Trophoblast cell (in vitro differentiated cells and primary cell): ENCODE data around the gene EFHB.
A peak's percentile ranks its signal among the peaks of the same experiment; 100 is the strongest.

ENCODE experiments used
- DNase-seq, 2 donors: peaks; one replicate each; pipeline ENCODE4 v3.0.0-alpha.2; 2016
- H2AFZ ChIP-seq: 2 replicates; pipeline ENCODE4 v1.6.1; 2013; ENCODE audit warnings: low read length, moderate library complexity, mild to moderate bottlenecking; ENCODE audit not compliant: insufficient read depth, poor library complexity
- H2AK5ac ChIP-seq: 2 replicates; pipeline ENCODE4 v1.6.1; 2013; ENCODE audit warnings: mild to moderate bottlenecking, low read length
- H2BK120ac ChIP-seq: 2 replicates; pipeline ENCODE4 v1.6.1; 2013; ENCODE audit warnings: low read length, mild to moderate bottlenecking, moderate library complexity; ENCODE audit not compliant: insufficient read depth, poor library complexity
- H2BK12ac ChIP-seq: 2 replicates; pipeline ENCODE4 v1.6.1; 2013; ENCODE audit warnings: mild to moderate bottlenecking, low read length, moderate library complexity
- H2BK5ac ChIP-seq: 2 replicates; pipeline ENCODE4 v1.6.1; 2013; ENCODE audit warnings: low read length, low read depth, moderate library complexity, mild to moderate bottlenecking; ENCODE audit not compliant: poor library complexity
- H3K14ac ChIP-seq: 2 replicates; pipeline ENCODE4 v1.6.1; 2013; ENCODE audit warnings: mild to moderate bottlenecking, low read length
- H3K18ac ChIP-seq: 2 replicates; pipeline ENCODE4 v1.6.1; 2013; ENCODE audit warnings: mild to moderate bottlenecking, low read length
- H3K23ac ChIP-seq: 2 replicates; pipeline ENCODE4 v1.6.1; 2013; ENCODE audit warnings: low read length
- H3K27ac ChIP-seq: 2 replicates; pipeline ENCODE4 v1.5.1; 2013; ENCODE audit warnings: low read depth, mild to moderate bottlenecking, inconsistent platforms, low read length, moderate library complexity
- H3K27me3 ChIP-seq: 2 replicates; pipeline ENCODE4 v1.6.1; 2013; ENCODE audit warnings: inconsistent platforms, mild to moderate bottlenecking, low read length, moderate library complexity; ENCODE audit not compliant: insufficient read depth
- H3K36me3 ChIP-seq, 2 experiments: 1 replicate in 1 of 2; 2 replicates in 1 of 2; pipeline ENCODE4 v1.6.1; 2013; ENCODE audit warnings: low read length in 2 of 2, mild to moderate bottlenecking in 2 of 2, moderate library complexity in 1 of 2; ENCODE audit not compliant: insufficient read depth in 2 of 2, control insufficient read depth in 1 of 2
- H3K4ac ChIP-seq: 2 replicates; pipeline ENCODE4 v1.6.1; 2013; ENCODE audit warnings: low read depth, mild to moderate bottlenecking, low read length, moderate library complexity
- H3K4me1 ChIP-seq, 2 experiments: 1 replicate in 1 of 2; 2 replicates in 1 of 2; pipeline ENCODE4 v1.6.1; 2013; ENCODE audit warnings: low read length in 2 of 2, mild to moderate bottlenecking in 2 of 2, moderate library complexity in 1 of 2; ENCODE audit not compliant: insufficient read depth in 2 of 2, control insufficient read depth in 1 of 2
- H3K4me2 ChIP-seq: 2 replicates; pipeline ENCODE4 v1.6.1; 2013; ENCODE audit warnings: inconsistent platforms, mild to moderate bottlenecking, low read length, moderate library complexity
- H3K4me3 ChIP-seq: 2 replicates; pipeline ENCODE4 v1.5.1; 2013; ENCODE audit warnings: mild to moderate bottlenecking, low read depth, low read length, inconsistent platforms
- H3K79me1 ChIP-seq: one replicate; pipeline ENCODE4 v1.6.1; 2013; ENCODE audit warnings: low read length
- H3K79me2 ChIP-seq: 2 replicates; pipeline ENCODE4 v1.6.1; 2013; ENCODE audit warnings: low read length, mild to moderate bottlenecking; ENCODE audit not compliant: control insufficient read depth, insufficient read depth, poor library complexity
- H3K9ac ChIP-seq: 2 replicates; pipeline ENCODE4 v1.6.1; 2013; ENCODE audit warnings: mild to moderate bottlenecking, low read length
- H3K9me3 ChIP-seq: 2 replicates; pipeline ENCODE4 v1.6.1; 2013; ENCODE audit warnings: low read depth, mild to moderate bottlenecking, control low read depth, inconsistent platforms, low read length; ENCODE audit not compliant: insufficient read depth
- H4K12ac ChIP-seq: 2 replicates; pipeline ENCODE4 v1.6.1; 2013; ENCODE audit warnings: low read depth, mild to moderate bottlenecking, low read length, moderate library complexity
- H4K8ac ChIP-seq: 2 replicates; pipeline ENCODE4 v1.6.1; 2013; ENCODE audit warnings: low read depth, mild to moderate bottlenecking, low read length, moderate library complexity
- H4K91ac ChIP-seq: one replicate; pipeline ENCODE4 v1.6.1; 2013; ENCODE audit warnings: low read depth, mild to moderate bottlenecking, low read length, moderate library complexity
- WGBS: extraction: QIAGEN DNeasy Blood & Tissue Kit; methylation state at CpG from one replicate; pipeline ENCODE4 v1.1.7; 2013; ENCODE audit warnings: missing lambda C conversion rate; ENCODE audit not compliant: insufficient read length, insufficient coverage; ENCODE audit errors: extremely low coverage; 5-methylcytosine and 5-hydroxymethylcytosine counted together

The EFHB gene

GRCh38 chr3:19931767-19932188 lies 2.2 kb downstream of the EFHB start:
- Histone ChIP-seq H4K91ac (no peak overlapping the region), H3K27me3 (no peaks in the 10 kb centered on the region), H2AK5ac (no peak overlapping the region), H3K18ac (no peak overlapping the region), H2BK12ac (no peak overlapping the region), H3K14ac (no peak overlapping the region), H4K8ac (no peak overlapping the region), H3K79me1 (no peaks in the 10 kb centered on the region), H3K9ac (no peak overlapping the region), H3K4ac (no peak overlapping the region), H3K4me1 (peaks cover 0 to 7% of the 10 kb centered on the region in 2 experiments), H3K4me2 (no peak overlapping the region), H3K23ac (no peak overlapping the region), H3K4me3 (no peak overlapping the region), H2BK120ac (no peak overlapping the region), H2BK5ac (no peak overlapping the region), H3K9me3 (no peaks in the 10 kb centered on the region), H2AFZ (no peak overlapping the region), H3K36me3 (no peaks in the 10 kb centered on the region), H3K79me2 (no peaks in the 10 kb centered on the region), H3K27ac (no peak overlapping the region), H4K12ac (no peak overlapping the region)
- peak in 1 of 2 donors; percentile 56 for DNase-seq
- no CpG with 5 or more reads among the region's 1 CpG for WGBS

DNA sequence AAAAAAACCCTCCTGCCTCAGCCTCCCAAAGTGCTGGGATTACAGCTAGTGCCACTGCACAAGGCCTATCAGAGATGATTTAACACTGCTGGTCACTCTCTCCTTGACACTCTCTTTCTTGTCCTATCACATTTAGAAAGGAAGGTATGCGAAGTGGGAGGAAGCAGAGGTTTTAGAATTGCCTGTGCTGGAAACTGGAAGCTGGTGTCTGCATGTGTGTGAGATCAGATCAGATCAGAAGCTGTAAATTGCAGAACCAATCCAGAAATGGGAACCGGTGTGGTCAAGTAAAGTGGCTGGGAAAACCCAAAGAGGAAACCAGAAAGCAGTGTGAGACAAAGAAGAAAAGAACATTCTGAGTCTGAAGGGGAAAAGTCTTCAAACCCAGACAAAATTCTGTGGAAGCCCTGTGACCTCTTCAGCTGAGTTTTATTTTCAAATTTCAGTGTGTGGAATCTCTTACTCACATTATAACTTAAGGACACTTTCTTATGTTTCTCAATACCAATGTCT lies 2.8 kb downstream of the EFHB start:
- Histone ChIP-seq H3K23ac (no peak overlapping the region), H4K8ac (no peak overlapping the region), H3K4ac (no peak overlapping the region), H3K9me3 (no peaks in the 10 kb centered on the region), H3K27ac (no peak overlapping the region), H2BK12ac (no peak overlapping the region), H3K36me3 (no peaks in the 10 kb centered on the region), H3K79me1 (no peaks in the 10 kb centered on the region), H2BK120ac (no peak overlapping the region), H2AFZ (no peak overlapping the region), H3K79me2 (no peaks in the 10 kb centered on the region), H3K27me3 (no peaks in the 10 kb centered on the region), H4K91ac (no peak overlapping the region), H2BK5ac (no peak overlapping the region), H2AK5ac (no peak overlapping the region), H3K4me2 (no peak overlapping the region), H3K14ac (no peak overlapping the region), H3K4me3 (no peak overlapping the region), H3K4me1 (peaks cover 0 to 7% of the 10 kb centered on the region in 2 experiments), H3K9ac (no peak overlapping the region), H3K18ac (no peak overlapping the region), H4K12ac (no peak overlapping the region)
- DNase-seq, result peak; percentile 11 to 39
- no CpG with 5 or more reads among the region's 2 CpGs for WGBS

GRCh38 chr3:19920401-19921080 lies 13.5 kb downstream of the EFHB start:
- Histone ChIP-seq H2AFZ (no peak overlapping the region), H4K91ac (no peak overlapping the region), H3K4ac (no peak overlapping the region), H2BK5ac (no peak overlapping the region), H3K14ac (no peak overlapping the region), H3K4me2 (no peak overlapping the region), H3K27me3 (no peaks in the 10 kb centered on the region), H3K36me3 (no peaks in the 10 kb centered on the region), H2BK120ac (no peak overlapping the region), H3K9me3 (no peaks in the 10 kb centered on the region), H3K4me1 (no peaks in the 10 kb centered on the region), H3K79me1 (no peaks in the 10 kb centered on the region), H3K18ac (no peak overlapping the region), H3K4me3 (no peak overlapping the region), H3K23ac (no peak overlapping the region), H2AK5ac (no peak overlapping the region), H3K79me2 (no peaks in the 10 kb centered on the region), H2BK12ac (no peak overlapping the region), H4K8ac (no peak overlapping the region), H4K12ac (no peak overlapping the region), H3K27ac (no peak overlapping the region), H3K9ac (no peak overlapping the region)
- WGBS, result no CpG with 5 or more reads among the region's 4 CpGs
- DNase-seq, result peak in 1 of 2 donors; percentile 40

- no peak overlapping the region for H4K91ac ChIP-seq
- no peak overlapping the region for H4K8ac ChIP-seq
- no peaks in the 10 kb centered on the region for H3K79me1 ChIP-seq
- H2BK12ac ChIP-seq, result no peak overlapping the region
- no CpG with 5 or more reads among the region's 1 CpG for WGBS
- DNase-seq, result no peak
- H3K36me3 ChIP-seq, result no peaks in the 10 kb centered on the region
- H3K9me3 ChIP-seq, result no peaks in the 10 kb centered on the region
- no peak overlapping the region for H3K18ac ChIP-seq
- no peak overlapping the region for H3K4me2 ChIP-seq
- H3K4ac ChIP-seq, result no peak overlapping the region
- H2BK120ac ChIP-seq, result no peak overlapping the region
- no peak overlapping the region for H3K4me3 ChIP-seq
- H2AFZ ChIP-seq, result no peak overlapping the region
- no peaks in the 10 kb centered on the region for H3K4me1 ChIP-seq
- no peak overlapping the region for H3K27ac ChIP-seq
- no peaks in the 10 kb centered on the region for H3K27me3 ChIP-seq
- H3K23ac ChIP-seq, result no peak overlapping the region
- H3K79me2 ChIP-seq, result no peaks in the 10 kb centered on the region
- H2AK5ac ChIP-seq, result no peak overlapping the region
- H4K12ac ChIP-seq, result no peak overlapping the region
- no peak overlapping the region for H3K14ac ChIP-seq
- no peak overlapping the region for H3K9ac ChIP-seq
- H2BK5ac ChIP-seq, result no peak overlapping the region
Observed at GRCh38 chr3:19917167-19917566, 16.9 kb downstream of the EFHB start.
